Immature natural killer cell (primary cell): ENCODE measurements around the gene MMEL1. TPM values are rescaled to one million over a fixed set of nuclear protein-coding genes. Genes with fewer than 3 reads are reported as not detected.

ENCODE experiments used
- DNase-seq, 3 donors: peaks; one replicate each; pipeline ENCODE4 v3.0.0; 2022; ENCODE audit warnings: mixed read lengths in 1 of 3
- H3K27ac Mint-ChIP-seq, 6 donors: one replicate each; pipeline ENCODE4 v1.8.0; 2020; ENCODE audit warnings: mixed read lengths in 6 of 6, mild to moderate bottlenecking in 5 of 6, inconsistent platforms in 4 of 6, moderate library complexity in 3 of 6
- H3K27me3 Mint-ChIP-seq, 3 donors: one replicate each; pipeline ENCODE4 v1.8.0; 2020 to 2021; ENCODE audit warnings: low read depth in 3 of 3, mild to moderate bottlenecking in 3 of 3, mixed read lengths in 3 of 3, moderate library complexity in 3 of 3, inconsistent platforms in 1 of 3
- H3K36me3 Mint-ChIP-seq, 3 donors: one replicate each; pipeline ENCODE4 v1.8.0; 2020; ENCODE audit warnings: mixed read lengths in 3 of 3, inconsistent platforms in 2 of 3, mild to moderate bottlenecking in 2 of 3
- H3K4me1 Mint-ChIP-seq, 2 donors: one replicate each; pipeline ENCODE4 v1.8.0; 2020; ENCODE audit warnings: inconsistent platforms in 2 of 2, mild to moderate bottlenecking in 2 of 2, mixed read lengths in 2 of 2, moderate library complexity in 1 of 2
- H3K4me3 Mint-ChIP-seq, 5 donors: one replicate each; pipeline ENCODE4 v1.8.0; 2020; ENCODE audit warnings: mild to moderate bottlenecking in 5 of 5, mixed read lengths in 5 of 5, inconsistent platforms in 3 of 5, moderate library complexity in 3 of 5
- H3K9me3 Mint-ChIP-seq, 6 donors: one replicate each; pipeline ENCODE4 v1.8.0; 2020; ENCODE audit warnings: mild to moderate bottlenecking in 6 of 6, mixed read lengths in 6 of 6, inconsistent platforms in 4 of 6, moderate library complexity in 3 of 6
- polyA plus RNA-seq, 3 donors: library from polyadenylated mRNA; unstranded; fragments of 300-500 nt; fragmentation: Illumina TruSeq; gene quantifications; one replicate each; pipeline ENCODE4 v1.2.3, GENCODE V29; 2021

MMEL1 gene
- polyA plus RNA-seq, 3 donors from 2014 or later = 0.93 to 5.1 (median 2.3) TPM

GRCh38 chr1:2591233-2591580 is 41.6 kb downstream of the MMEL1 start:
- Mint-ChIP-seq H3K27me3 (peaks cover 0 to 4% (median 2%) of the 10 kb centered on the region in 3 donors), H3K4me3 (no peak overlapping the region), H3K36me3 (no peaks in the 10 kb centered on the region), H3K4me1 (no peaks in the 10 kb centered on the region), H3K9me3 (no peaks in the 10 kb centered on the region), H3K27ac (peak overlapping the region in 1 of 6 donors; percentile 56)
- DNase-seq = no peak

- Mint-ChIP-seq H3K9me3 (no peaks in the 10 kb centered on the region), H3K4me3 (no peak overlapping the region), H3K4me1 (peaks cover under 1 to 2% of the 10 kb centered on the region in 2 donors), H3K27me3 (peaks cover 2 to 4% (median 3%) of the 10 kb centered on the region in 3 donors), H3K36me3 (no peaks in the 10 kb centered on the region), H3K27ac (no peak overlapping the region)
- no peak for DNase-seq
Measured at GRCh38 chr1:2590233-2591141, 42.3 kb downstream of the MMEL1 start.

DNA sequence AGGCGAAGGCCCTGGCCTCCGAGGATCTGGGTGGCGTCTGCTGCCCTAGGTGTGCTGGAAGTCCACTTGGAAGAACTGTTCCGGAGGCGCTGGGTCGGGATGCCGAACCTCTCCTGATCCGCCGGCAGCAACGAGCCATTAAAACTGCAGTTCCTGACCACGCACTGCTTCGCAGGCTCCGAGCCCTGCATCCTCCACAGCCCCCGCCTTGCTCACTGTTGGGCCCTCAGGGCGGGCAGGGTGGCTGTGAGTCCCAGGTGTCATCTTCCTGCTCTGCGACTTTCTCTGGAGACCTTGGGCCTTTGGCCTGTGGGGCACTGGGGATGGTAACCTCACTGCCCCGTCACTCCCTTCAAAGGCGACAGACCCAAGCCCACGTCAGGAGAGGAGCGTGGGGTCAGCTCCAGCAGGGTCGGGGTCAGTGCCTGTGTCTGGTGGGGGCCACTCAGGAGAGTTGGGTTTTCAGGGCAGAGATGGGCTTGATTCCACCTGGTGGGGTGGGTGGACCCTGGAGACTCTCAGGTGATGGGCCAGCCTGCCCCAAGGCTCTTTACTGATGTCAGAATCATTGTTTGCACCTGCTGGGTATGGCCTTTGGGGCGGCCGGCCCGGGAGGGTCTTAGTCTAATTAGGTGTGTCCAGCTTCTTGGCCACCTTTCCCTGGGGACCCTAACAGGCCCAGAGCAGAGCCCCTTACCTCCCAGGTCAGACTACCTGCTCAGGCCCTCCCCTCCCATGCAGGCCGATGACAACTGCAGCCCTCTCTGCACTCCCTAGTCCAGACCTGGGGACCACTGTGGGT is 43.2 kb downstream of the MMEL1 start:
- no peak for DNase-seq
- H3K4me1 Mint-ChIP-seq = peaks cover 8 to 11% of the 10 kb centered on the region in 2 donors
- H3K27me3 Mint-ChIP-seq = peaks cover 2 to 7% (median 3%) of the 10 kb centered on the region in 3 donors
- H3K36me3 Mint-ChIP-seq = no peaks in the 10 kb centered on the region
- H3K4me3 Mint-ChIP-seq = peak overlapping the region in 1 of 5 donors; percentile 18
- no peaks in the 10 kb centered on the region for H3K9me3 Mint-ChIP-seq
- no peak overlapping the region for H3K27ac Mint-ChIP-seq

DNA sequence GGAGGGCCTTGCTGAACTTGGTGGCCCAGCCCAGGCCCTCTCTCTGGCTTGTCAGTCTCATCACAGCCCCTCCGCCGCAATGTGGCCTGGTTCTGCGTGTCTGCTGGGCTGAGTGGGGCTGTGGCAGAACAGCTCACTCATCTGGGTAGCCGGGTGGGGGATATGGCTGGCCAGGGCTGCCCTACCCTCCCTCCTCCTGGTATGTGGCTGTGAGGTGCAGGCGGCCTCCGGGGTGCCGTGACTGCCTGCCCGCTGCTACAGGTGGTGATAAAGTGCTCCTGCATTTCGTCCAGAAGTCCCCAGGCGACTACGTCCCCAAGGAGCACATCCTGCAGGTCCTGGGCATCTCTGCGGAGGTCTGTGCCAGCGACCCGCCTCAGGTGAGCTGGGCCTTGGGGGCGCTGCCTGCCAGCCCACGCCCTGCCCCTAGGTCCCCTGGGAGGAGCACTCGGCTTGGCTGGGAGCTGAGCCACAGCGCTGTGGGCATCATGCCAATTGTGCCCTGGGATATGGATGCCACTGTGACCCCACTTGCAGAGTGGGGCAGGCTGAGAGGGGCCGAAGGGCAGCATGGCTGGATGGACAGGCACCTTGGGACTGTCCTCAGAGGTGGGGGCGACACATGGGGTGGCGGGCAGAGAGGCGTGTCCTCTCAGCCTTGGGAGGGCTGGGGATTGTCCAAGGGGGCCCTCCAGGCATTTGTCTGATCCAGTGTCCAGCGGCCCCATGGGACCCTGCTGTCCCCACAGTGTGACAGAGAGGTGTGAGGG is 44.0 kb downstream of the MMEL1 start:
- H3K4me1 Mint-ChIP-seq = peaks cover 15 to 18% of the 10 kb centered on the region in 2 donors
- no peak for DNase-seq
- H3K36me3 Mint-ChIP-seq = no peaks in the 10 kb centered on the region
- H3K27me3 Mint-ChIP-seq = peaks cover 2 to 5% (median 3%) of the 10 kb centered on the region in 3 donors
- peak overlapping the region in 2 of 5 donors; percentile 21 to 47 for H3K4me3 Mint-ChIP-seq
- H3K9me3 Mint-ChIP-seq = no peaks in the 10 kb centered on the region
- H3K27ac Mint-ChIP-seq = no peak overlapping the region

DNA sequence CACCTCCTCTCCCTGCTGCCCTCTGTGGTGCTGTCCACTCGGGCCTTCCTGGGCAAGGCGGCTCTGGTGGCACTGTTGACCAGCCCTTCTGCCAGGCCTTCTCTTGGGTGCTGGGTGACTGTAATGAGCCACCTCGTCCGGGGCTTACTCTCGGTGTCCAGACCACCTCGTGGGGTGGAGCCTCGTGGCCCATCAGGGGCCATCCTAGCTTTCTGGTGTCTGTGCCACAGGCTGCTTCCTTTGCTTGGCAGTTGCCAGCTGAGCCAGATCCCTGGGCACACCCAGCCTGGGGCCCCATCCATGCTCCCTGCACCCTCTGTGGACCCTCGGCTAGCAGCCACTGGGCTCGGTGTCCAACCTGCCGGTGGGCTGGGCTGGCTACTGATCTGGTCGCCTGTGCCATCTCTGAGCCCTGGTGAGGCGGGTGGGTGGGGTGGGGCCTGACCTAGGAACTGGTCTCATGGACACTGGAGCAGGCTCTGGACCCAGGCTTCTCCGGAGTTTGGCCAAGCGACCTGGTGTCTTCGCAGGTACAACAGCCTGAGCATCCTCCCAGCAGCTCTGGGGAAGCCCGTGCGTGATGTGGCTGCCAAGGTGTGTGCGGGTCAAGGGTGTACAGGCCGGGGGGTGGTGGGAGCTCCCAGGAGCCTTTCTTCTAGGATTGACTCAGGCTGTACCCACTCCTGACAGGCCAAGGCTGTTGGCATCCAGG is 44.8 kb downstream of the MMEL1 start:
- Mint-ChIP-seq H3K36me3 (no peaks in the 10 kb centered on the region), H3K4me3 (peak overlapping the region in 4 of 5 donors; percentile 38 to 61 (median 52)), H3K27ac (no peak overlapping the region), H3K4me1 (peaks cover 15 to 18% of the 10 kb centered on the region in 2 donors), H3K27me3 (peaks cover 2 to 5% (median 3%) of the 10 kb centered on the region in 3 donors), H3K9me3 (no peaks in the 10 kb centered on the region)
- no peak for DNase-seq

DNA sequence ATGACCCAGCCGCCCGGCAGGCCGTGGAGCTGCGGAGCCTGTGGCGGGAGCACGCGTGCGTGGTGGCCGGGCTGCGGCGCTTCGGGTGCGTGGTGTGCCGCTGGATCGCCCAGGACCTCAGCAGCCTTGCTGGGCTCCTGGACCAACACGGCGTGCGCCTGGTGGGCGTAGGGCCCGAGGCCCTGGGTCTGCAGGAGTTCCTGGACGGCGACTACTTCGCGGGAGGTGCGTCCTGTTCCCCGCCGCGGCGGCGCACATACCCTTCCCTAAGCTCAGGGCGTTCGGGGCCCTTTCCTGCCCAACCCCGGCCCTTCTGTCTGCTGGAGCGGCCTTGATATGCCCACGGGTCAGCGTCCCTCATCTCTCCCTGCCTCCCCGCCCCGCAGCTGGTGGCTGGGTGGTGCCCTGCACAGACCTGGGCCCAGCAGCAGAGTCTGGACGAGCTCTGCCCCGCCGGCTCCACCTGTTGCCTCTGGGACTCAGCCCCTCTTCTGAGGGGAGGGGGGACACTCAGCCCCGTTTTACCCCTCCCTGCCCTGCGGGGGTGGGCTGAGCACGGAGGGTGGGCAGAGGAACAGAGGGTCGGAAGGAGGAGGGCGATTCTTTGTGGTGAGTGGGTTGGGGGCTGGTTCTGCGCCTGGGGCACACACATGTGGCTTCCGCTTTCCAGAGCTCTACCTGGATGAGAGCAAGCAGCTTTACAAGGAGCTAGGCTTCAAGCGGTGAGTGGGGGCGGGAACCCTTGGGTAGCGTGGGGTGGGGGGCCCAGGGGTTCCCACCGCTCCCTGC is 45.6 kb downstream of the MMEL1 start:
- no peaks in the 10 kb centered on the region for H3K36me3 Mint-ChIP-seq
- DNase-seq = no peak
- H3K4me1 Mint-ChIP-seq = peaks cover 15 to 18% of the 10 kb centered on the region in 2 donors
- peaks cover 2 to 5% (median 3%) of the 10 kb centered on the region in 3 donors for H3K27me3 Mint-ChIP-seq
- peak overlapping the region in 2 of 6 donors; percentile 61 to 91 for H3K27ac Mint-ChIP-seq
- no peaks in the 10 kb centered on the region for H3K9me3 Mint-ChIP-seq
- H3K4me3 Mint-ChIP-seq = peak overlapping the region; percentile 55 to 90 (median 63)

- peak; percentile 94 to 96 (median 96) for DNase-seq
- H3K27ac Mint-ChIP-seq = peak within 1 kb of the TSS; percentile 91 to 98 (median 94)
- peaks cover 2 to 5% (median 4%) of the 10 kb centered on the region in 3 donors for H3K27me3 Mint-ChIP-seq
- H3K9me3 Mint-ChIP-seq = no peaks in the 10 kb centered on the region
- peak within 1 kb of the TSS; percentile 89 to 94 (median 91) for H3K4me3 Mint-ChIP-seq
- no peaks in the 10 kb centered on the region for H3K36me3 Mint-ChIP-seq
- H3K4me1 Mint-ChIP-seq = peaks cover 15 to 18% of the 10 kb centered on the region in 2 donors
Measured at GRCh38 chr1:2586154-2587070, 46.4 kb downstream of the MMEL1 start, which contains the start of gene PRXL2B. Gene PRXL2B, plus strand, starts transcription at chr1:2586777. Its CDS starts 109 bp downstream, at chr1:2586886.

DNA sequence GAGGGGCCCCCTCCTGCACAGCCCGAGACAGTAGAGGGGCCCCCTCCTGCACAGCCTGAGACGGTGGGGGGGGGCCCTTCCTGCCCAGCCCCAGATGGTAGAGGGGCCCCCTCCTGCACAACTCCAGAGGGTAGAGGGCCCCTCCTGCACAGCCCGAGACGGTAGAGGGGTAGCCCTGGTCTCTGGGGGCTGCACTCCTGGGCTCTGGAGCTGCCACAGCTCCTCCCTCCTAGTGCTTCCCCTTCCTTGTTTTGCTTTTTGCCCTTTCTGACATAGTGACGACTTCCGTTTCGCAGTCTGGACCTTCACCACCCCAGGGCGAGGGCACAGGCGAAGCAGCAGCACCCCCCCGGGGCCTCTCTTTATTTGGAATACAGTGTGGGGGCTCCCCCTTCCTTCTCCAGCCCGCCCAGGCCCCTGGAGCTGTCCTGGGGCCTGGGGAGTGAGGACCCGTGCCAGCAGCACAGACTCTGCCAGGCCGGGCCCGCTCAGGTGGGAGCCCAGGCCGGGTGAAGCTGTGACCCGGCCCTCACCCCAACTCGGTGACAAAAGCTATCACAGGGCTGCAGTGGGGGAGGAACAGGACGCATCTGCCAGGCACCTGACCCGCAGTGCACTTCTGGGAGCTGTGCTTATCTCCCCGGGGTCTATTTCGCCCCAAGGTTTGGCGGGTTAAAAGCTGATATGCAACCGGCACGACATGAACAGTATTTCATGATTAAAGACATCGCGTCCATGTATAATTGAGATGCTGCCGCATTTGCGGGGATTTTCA is 47.3 kb downstream of the MMEL1 start:
- Mint-ChIP-seq H3K4me3 (peak overlapping the region; percentile 81 to 94 (median 88)), H3K27me3 (peaks cover 2 to 5% (median 4%) of the 10 kb centered on the region in 3 donors), H3K4me1 (peaks cover 15 to 18% of the 10 kb centered on the region in 2 donors), H3K36me3 (no peaks in the 10 kb centered on the region), H3K27ac (peak overlapping the region; percentile 91 to 98 (median 94)), H3K9me3 (no peaks in the 10 kb centered on the region)
- peak; percentile 81 for DNase-seq

GRCh38 chr1:2584686-2585317 is 48.0 kb downstream of the MMEL1 start:
- no peak for DNase-seq
- H3K27ac Mint-ChIP-seq = peak overlapping the region; percentile 91 to 98 (median 94)
- H3K9me3 Mint-ChIP-seq = no peaks in the 10 kb centered on the region
- peaks cover 0 to 2% (median 0%) of the 10 kb centered on the region in 3 donors for H3K36me3 Mint-ChIP-seq
- peaks cover 4 to 7% (median 4%) of the 10 kb centered on the region in 3 donors for H3K27me3 Mint-ChIP-seq
- peak overlapping the region; percentile 81 to 94 (median 88) for H3K4me3 Mint-ChIP-seq
- H3K4me1 Mint-ChIP-seq = peaks cover 15 to 18% of the 10 kb centered on the region in 2 donors

GRCh38 chr1:2583871-2584351 is 48.9 kb downstream of the MMEL1 start:
- peak overlapping the region; percentile 91 to 98 (median 94) for H3K27ac Mint-ChIP-seq
- H3K4me1 Mint-ChIP-seq = peaks cover 19 to 21% of the 10 kb centered on the region in 2 donors
- peaks cover 4 to 10% (median 8%) of the 10 kb centered on the region in 3 donors for H3K27me3 Mint-ChIP-seq
- peaks cover 0 to 4% (median 1%) of the 10 kb centered on the region in 3 donors for H3K36me3 Mint-ChIP-seq
- DNase-seq = no peak
- peak overlapping the region in 2 of 5 donors; percentile 85 to 94 for H3K4me3 Mint-ChIP-seq
- no peaks in the 10 kb centered on the region for H3K9me3 Mint-ChIP-seq
